Lower leg skin (tissue), 3 donors: ENCODE results near the gene CTNS.

Experiments
- CTCF ChIP-seq, 3 donors: fragments of 450-650 bp; IDR thresholded peaks; one replicate each; pipeline ENCODE4 v1.5.1; 2016; ENCODE audit warnings: antibody characterized with exemption in 3 of 3, mild to moderate bottlenecking in 3 of 3, moderate library complexity in 2 of 3
- POLR2A ChIP-seq, 2 donors: fragments of 450-650 bp; IDR thresholded peaks; one replicate each; pipeline ENCODE4 v1.6.1; 2016 to 2017; ENCODE audit warnings: antibody characterized with exemption in 2 of 2, mild to moderate bottlenecking in 1 of 2, moderate library complexity in 1 of 2

- TF ChIP-seq CTCF (IDR thresholded peaks at IDR 0.05), result no peak
- no peak for TF ChIP-seq POLR2A (IDR thresholded peaks at IDR 0.05)
These were observed 29.3 kb downstream of the CTNS start for GRCh38 chr17:3665834-3666233.
